Stimulated activated CD8-positive, alpha-beta memory T cell treated with anti-CD3 and anti-CD28 coated beads, Interleukin-12 subunit alpha, Interleukin-12 subunit beta, amount 100 ng/mL, for 24 hours (primary cell): Measurements from ENCODE around the gene FCN2.

Experiments used
- DNase-seq: peaks from one replicate; pipeline ENCODE4 v3.0.0-alpha.2; 2020; ENCODE audit errors: extremely low read depth

FCN2 gene

DNA sequence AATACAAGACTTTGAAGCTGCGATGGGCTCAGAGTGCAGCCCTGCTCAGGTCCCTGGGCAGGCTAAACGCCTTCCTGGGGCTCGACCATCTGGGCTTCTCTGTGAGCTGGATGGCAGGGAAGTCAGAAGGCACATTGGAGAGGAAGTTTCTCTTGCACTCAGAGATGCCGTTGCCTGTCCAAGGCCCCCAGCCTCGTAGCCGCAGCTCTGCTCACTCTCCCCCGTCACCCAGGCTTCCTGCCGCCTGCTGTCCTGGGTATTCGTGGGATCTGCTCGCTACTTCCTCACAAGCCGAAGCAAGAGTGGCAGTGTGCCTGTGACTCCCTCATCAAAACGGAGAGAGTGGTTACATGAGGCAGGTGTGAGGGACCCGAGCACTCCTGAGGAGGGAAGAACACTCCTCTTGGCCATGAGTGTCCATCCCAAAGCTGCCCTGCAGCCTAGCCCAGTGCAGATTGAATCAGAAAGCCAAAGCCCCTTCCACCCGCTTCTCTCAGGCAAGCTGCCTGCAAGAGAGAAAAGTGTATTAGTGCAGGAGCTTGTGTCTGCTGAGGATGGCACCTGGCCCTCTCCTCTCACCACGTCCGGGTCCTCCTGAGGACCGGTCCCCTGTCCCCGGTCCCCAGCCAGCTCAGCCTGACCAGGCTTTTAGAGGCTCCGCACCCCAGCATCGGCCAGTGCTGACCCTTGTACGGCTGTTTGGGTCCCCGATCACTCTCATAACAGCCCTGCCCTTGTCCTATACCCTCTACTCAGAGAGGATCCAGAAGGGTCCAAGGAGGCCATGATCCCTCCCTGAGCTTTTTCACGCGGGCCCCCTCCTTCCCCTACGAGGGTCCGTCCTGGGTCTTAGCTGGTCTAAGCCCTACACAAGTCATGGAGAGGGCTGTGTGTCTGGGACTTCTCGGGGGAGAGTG lies 7.3 kb downstream of the FCN2 start:
- no peak for DNase-seq

DNA sequence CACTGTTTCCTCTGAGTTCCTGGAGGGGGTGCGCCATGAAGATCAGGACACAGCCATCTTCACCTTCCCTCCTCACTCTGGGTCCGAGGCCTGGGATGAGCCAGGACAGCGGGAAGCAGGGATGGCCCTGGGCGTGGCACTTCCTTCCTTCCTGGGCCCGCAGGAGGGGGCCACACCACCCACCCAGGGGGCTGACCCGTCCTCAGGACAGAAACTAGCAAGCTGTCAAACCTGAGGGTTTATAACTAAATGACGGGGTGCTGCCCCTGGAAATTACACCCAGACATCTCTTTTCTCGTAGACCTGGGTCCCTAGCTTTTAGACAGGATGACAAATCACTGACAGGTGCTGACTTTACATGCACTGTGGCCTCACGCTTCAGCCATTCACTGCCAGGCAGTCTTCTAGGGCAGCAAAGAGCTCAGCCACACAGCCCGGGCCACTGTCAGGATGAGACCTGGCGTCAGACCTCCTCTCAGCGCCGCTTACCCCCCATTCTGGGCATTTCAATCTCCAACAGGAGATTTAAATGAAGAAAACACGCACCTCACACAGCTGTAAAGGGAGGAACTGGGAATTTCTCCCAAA lies 8.1 kb downstream of the FCN2 start:
- no peak for DNase-seq

DNA sequence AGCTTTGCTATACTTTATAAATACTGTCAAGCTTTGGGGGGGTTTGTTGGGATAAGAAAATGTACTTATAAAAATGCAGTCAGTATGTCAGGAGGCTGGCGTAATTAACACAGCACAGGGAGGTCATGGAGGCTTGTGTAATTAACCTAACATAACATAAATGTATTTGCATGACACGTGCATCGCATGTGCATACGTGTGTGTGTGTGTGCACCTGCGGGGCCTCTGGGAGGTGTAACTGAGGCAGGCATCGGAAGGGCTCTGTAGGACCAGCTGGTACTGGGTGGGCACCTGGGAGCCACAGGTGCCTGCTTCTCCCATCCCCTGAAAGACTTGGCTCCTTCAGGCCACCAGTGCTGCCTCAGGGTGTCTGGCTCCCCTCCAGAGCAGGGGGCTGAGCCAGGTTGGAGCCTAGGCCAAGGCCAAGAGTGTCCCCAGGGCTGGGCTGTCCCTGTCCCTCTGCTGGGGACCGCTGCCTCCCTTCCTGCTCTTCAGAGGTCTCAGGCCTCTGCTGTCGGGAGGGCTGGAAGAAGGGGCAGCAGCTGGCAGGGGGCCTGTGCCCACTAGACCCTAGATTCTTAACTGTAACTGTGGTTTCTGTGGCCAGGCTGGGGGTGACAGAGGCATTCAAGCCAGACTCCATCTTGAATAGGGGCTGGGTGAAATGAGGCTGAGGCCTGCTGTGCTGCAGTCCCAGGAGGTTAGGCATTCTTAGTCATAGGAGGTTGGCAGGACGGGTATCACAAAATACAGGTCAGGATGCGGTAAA lies 9.0 kb downstream of the FCN2 start:
- no peak for DNase-seq

DNA sequence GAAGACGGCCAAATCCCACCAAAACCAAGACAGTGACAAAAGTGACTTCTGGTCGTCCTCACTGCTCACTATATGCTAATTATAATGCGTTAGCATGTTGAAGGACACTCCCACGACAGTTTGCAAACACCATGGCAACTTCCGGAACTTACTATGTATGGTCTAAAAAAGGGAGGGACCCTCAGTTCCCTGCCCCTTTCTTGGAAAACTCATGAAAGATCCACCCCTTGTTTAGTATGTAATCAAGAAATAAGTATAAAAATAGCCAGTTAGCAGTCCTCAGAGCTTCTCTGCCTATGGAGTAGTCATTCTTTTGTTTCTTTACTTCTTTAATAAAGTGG lies 9.5 kb downstream of the FCN2 start:
- no peak for DNase-seq

DNA sequence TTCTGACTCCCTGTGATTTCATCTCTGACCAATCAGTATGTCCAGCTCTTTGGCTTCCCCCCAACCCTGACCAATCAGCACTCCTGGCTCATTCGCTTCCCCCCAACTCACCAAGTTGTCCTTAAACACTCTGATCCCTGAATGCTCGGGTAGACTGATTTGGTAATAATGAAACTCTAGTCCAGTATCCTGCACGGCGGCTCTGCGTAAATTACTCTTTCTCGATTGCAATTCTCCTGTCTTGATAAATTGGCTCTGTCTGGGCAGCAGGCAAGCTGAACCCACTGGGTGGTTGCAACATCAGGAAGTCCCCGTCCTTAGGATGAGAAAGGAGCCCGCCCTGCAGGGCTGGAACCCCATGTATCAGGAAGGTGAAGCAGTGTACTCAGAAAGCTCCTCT lies 10.4 kb downstream of the FCN2 start:
- no peak for DNase-seq

DNA sequence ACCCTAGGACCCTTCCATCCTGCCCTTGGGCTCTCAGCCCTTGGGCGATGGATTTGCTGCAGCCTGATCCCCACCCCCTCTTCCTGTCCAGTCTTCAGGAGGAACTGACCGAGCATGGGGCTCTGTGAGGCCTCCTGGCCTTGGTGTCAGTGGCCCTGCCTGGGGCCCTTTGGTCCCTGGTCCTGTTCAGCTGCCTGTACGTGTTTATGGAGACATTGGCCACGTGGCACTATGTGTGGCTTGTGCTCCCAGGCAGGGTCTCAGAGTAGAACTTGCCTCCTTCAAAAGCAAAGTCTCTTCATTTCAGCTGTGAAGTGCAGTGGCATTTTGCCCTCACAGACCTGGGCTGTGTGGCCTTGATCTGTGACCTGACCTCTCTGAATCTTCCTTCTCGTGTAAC lies 11.1 kb downstream of the FCN2 start:
- DNase-seq: no peak

- DNase-seq: no peak
Observed at GRCh38 chr9:134892221-134892620, 11.6 kb downstream of the FCN2 start.

- no peak for DNase-seq
Observed at GRCh38 chr9:134892820-134893420, 12.3 kb downstream of the FCN2 start.

DNA sequence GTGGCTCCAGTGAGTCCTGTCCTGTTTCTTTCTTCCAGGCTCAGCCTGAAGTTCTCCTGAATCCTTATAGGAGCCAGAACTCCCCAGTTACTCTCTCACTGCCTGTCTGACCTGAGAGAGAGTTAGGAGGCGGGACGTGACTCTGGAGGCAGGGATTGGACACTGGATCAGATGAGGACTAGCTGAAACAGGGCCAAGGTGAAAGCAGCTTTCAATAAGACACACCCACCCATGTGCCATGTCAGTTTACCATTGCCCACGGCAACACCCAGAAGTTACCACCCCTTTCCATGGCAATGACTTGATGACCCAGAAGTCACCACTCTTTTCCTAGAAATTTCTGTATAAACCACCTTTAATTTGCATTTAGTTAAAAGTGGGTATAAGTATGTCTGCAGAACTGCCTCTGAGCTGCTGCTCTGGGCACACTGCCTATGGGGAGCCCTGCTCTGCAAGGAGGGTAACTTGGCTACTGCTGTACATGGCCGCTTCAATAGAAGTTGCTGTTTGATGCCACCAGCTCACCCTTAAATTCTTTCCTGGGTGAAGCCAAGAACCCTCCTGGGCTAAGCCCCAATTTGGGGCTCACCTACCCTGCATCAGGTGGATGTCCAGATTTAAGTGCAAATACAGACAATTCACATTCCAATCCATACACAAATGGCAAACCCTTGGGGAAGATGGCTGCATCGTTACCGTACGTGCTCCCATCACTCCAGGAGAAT lies 13.7 kb downstream of the FCN2 start:
- no peak for DNase-seq

GRCh38 chr9:134895097-134895496 lies 14.5 kb downstream of the FCN2 start:
- DNase-seq: no peak

GRCh38 chr9:134895567-134895907 lies 14.9 kb downstream of the FCN2 start:
- no peak for DNase-seq

- DNase-seq: no peak
Observed at GRCh38 chr9:134895908-134896833, 15.6 kb downstream of the FCN2 start.

DNA sequence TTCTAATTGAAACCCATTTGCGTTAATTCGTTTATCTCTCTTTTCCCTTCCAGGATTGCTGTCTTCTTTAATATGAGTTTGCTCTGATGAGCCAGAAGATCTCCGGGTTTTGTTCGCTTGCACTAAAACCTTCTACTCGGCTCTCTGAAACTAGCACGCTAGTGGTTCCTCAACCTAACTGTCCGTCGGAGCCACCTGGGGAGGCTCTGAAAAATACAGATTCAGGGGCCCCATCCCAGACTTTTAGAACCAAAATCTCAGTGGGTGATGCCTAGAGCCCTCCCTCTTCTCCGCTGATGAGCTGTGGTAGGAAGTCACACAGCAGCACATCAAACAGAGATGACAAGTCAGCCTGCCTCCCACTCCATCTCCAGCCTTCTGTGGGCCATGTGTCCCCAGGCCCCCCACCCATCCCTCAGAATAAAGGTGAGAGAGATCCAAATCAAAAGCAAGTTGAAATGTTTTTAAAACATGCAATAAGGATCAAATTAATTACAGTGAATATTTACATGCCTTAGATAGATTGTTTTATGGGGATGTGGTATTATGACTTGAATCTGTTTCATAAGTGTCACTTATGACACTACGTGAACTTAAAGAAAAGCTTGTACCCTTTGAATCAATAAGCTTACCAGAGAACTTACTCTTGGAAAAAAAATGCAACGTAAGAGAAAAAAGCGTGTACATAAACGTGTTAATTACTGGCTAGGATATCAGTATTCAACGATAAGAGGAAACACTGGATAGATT lies 16.4 kb downstream of the FCN2 start:
- no peak for DNase-seq

GRCh38 chr9:134897584-134898170 lies 17.1 kb downstream of the FCN2 start:
- no peak for DNase-seq

- DNase-seq: no peak
Observed at GRCh38 chr9:134898319-134898718, 17.7 kb downstream of the FCN2 start.

DNA sequence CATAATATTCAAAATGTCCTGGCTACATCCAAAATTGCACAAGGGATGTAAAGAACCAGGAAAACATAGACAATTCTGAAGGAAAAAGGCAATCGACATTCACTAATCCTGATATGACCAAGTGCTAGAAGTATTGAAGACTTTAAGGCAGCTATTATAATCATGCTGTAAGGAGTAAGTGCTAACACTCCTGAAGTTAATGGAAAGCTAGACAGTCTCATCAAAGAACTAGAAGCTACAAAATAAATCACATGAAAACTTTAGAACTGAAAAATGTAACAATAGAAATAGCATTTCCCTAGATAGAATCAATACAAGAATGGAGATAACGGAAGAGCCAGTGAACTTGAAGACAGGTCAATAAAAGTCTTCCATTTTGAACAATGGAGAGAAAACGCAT lies 18.6 kb downstream of the FCN2 start:
- DNase-seq: no peak

DNA sequence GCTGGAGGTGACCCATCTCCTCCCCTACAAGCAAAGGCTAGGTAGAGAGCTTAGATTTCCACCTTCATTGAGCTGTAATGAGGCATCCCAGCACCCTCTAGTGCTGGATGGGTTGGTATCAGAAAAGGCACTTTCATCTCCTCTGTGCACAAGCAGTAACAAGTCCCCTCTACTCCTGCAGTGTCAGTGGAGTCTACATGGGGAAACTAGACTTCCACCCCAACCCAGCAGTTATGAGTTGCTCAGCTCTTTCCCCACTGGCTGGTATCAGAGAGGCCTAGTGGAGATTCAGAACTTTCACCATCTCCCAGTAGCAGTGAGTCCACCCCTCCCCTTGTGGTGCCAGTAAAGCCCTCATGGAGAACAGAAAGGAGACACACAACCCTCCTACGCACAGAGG lies 19.2 kb downstream of the FCN2 start:
- DNase-seq: no peak

GRCh38 chr9:134902936-134903335 lies 22.3 kb downstream of the FCN2 start:
- no peak for DNase-seq

GRCh38 chr9:134908524-134909309 lies 28.1 kb downstream of the FCN2 start:
- DNase-seq: no peak
